GM18519 (cell line): ENCODE data around the gene ODC1.

ENCODE experiments used
- ATAC-seq: cut with Tn5 transposase; IDR thresholded peaks from one replicate; pipeline ENCODE4 v1.9.1; 2021; ENCODE audit warnings: mild to moderate bottlenecking, moderate library complexity; ENCODE audit not compliant: unreplicated experiment, low FRiP score

Gene ODC1

GRCh38 chr2:10480359-10480949 lies 32.3 kb upstream of the ODC1 start:
- ATAC-seq: no peak

- ATAC-seq: no peak
Observed at GRCh38 chr2:10478916-10479315, 30.8 kb upstream of the ODC1 start.

- ATAC-seq: no peak
Observed at GRCh38 chr2:10478298-10478625, 30.1 kb upstream of the ODC1 start.

- ATAC-seq: no peak
Observed at GRCh38 chr2:10477443-10478297, 29.5 kb upstream of the ODC1 start.

- ATAC-seq: no peak
Observed at GRCh38 chr2:10476723-10477442, 28.8 kb upstream of the ODC1 start.

- no peak for ATAC-seq
Observed at GRCh38 chr2:10475811-10476660, 27.9 kb upstream of the ODC1 start.

- no peak for ATAC-seq
Observed at GRCh38 chr2:10475221-10475722, 27.1 kb upstream of the ODC1 start.

- ATAC-seq: no peak
Observed at GRCh38 chr2:10473121-10473756, 25.1 kb upstream of the ODC1 start.

GRCh38 chr2:10471955-10472354 lies 23.8 kb upstream of the ODC1 start:
- ATAC-seq: no peak

- no peak for ATAC-seq
Observed at GRCh38 chr2:10471046-10471571, 23.0 kb upstream of the ODC1 start.

GRCh38 chr2:10469955-10470608 lies 22.0 kb upstream of the ODC1 start:
- no peak for ATAC-seq

GRCh38 chr2:10469301-10469700 lies 21.2 kb upstream of the ODC1 start:
- no peak for ATAC-seq

GRCh38 chr2:10467401-10467800 lies 19.3 kb upstream of the ODC1 start:
- no peak for ATAC-seq

GRCh38 chr2:10466801-10467200 lies 18.7 kb upstream of the ODC1 start:
- ATAC-seq: no peak

- no peak for ATAC-seq
Observed at GRCh38 chr2:10465910-10466309, 17.8 kb upstream of the ODC1 start.

GRCh38 chr2:10462178-10463083 lies 14.3 kb upstream of the ODC1 start:
- no peak for ATAC-seq

- no peak for ATAC-seq
Observed at GRCh38 chr2:10460366-10460796, 12.3 kb upstream of the ODC1 start.
